Peyer's patch (tissue), 4 donors: ENCODE results near the gene ZWINT. TPM values are rescaled to one million over a fixed set of nuclear protein-coding genes. Genes with fewer than 3 reads are reported as not detected.

Source experiments
- DNase-seq, 3 donors: peaks; one replicate each; pipeline ENCODE4 v3.0.0-alpha.2; 2017 to 2019
- H3K27ac ChIP-seq, 4 donors: fragments of 200-600 bp; sonication (generic); one replicate each; pipeline ENCODE4 v1.5.1; 2016 to 2019
- H3K27me3 ChIP-seq, 2 donors: fragments of 200-600 bp; sonication (generic); one replicate each; pipeline ENCODE4 v1.5.1; 2019
- H3K36me3 ChIP-seq, 3 donors: fragments of 200-600 bp; sonication (generic); one replicate each; pipeline ENCODE4 v1.5.1; 2016 to 2019
- H3K4me1 ChIP-seq, 4 donors: fragments of 200-600 bp; sonication (generic); one replicate each; pipeline ENCODE4 v1.5.1; 2016 to 2019
- H3K4me3 ChIP-seq, 4 donors: fragments of 200-600 bp; sonication (generic); 1 replicate in 3 of 4; 2 replicates in 1 of 4; pipeline ENCODE4 v1.5.1; 2016 to 2019; ENCODE audit warnings: mild to moderate bottlenecking in 1 of 4
- H3K9me3 ChIP-seq, 4 donors: fragments of 200-600 bp; sonication (generic); one replicate each; pipeline ENCODE4 v1.5.1; 2016 to 2019; ENCODE audit warnings: mild to moderate bottlenecking in 1 of 4
- POLR2A ChIP-seq, 2 donors: fragments of 450-650 bp; IDR thresholded peaks; one replicate each; pipeline ENCODE4 v1.5.1; 2017; ENCODE audit warnings: antibody characterized with exemption in 2 of 2, mild to moderate bottlenecking in 2 of 2, moderate library complexity in 2 of 2
- total RNA-seq, 4 donors: library from RNA; depleted of rRNA; stranded (reverse); fragments of >200 nt; gene quantifications; one replicate each; pipeline ENCODE4 v1.1.0, GENCODE V29; 2016
- TF ChIP-seq, protein P1 (sequence below), 6 experiments: fragments of 450-650 bp in 4 of 6; fragments of 200-600 bp in 2 of 6; sonication (generic) in 1 of 6; IDR thresholded peaks; one replicate each; pipeline ENCODE4 v1.5.1; 2017 to 2019; ENCODE audit warnings: antibody characterized with exemption in 6 of 6, mild to moderate bottlenecking in 3 of 6, moderate library complexity in 1 of 6

Gene ZWINT
- total RNA-seq, 4 donors from 2014 or later = 6.2 to 46.2 (median 15.4) TPM

DNA sequence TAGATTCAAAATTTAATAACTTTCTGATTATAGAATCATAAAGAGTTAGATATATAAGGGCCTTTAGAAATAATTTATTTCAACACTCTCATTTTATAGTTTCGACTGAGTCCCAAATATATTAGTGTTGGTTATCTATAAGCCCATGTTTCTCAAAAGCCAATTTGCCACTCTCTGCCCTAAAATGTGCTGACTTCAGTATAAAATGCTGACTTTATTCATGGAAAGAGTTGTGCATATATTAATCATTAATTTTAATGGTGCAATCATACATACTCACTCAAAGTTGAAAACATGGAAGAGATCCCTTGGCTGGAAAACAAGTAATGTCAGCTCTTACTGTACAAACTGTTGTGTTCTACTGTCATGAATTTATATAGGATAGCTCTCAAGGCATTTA lies 19.4 kb downstream of the ZWINT start:
- Histone ChIP-seq H3K4me3 (no peak overlapping the region), H3K27me3 (no peaks in the 10 kb centered on the region), H3K27ac (no peak overlapping the region), H3K4me1 (no peaks in the 10 kb centered on the region), H3K36me3 (no peaks in the 10 kb centered on the region), H3K9me3 (no peaks in the 10 kb centered on the region)
- no peak for DNase-seq
- TF ChIP-seq, protein P1, sequence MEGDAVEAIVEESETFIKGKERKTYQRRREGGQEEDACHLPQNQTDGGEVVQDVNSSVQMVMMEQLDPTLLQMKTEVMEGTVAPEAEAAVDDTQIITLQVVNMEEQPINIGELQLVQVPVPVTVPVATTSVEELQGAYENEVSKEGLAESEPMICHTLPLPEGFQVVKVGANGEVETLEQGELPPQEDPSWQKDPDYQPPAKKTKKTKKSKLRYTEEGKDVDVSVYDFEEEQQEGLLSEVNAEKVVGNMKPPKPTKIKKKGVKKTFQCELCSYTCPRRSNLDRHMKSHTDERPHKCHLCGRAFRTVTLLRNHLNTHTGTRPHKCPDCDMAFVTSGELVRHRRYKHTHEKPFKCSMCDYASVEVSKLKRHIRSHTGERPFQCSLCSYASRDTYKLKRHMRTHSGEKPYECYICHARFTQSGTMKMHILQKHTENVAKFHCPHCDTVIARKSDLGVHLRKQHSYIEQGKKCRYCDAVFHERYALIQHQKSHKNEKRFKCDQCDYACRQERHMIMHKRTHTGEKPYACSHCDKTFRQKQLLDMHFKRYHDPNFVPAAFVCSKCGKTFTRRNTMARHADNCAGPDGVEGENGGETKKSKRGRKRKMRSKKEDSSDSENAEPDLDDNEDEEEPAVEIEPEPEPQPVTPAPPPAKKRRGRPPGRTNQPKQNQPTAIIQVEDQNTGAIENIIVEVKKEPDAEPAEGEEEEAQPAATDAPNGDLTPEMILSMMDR (IDR thresholded peaks at IDR 0.05) = no peak
- no peak for TF ChIP-seq POLR2A (IDR thresholded peaks at IDR 0.05)

DNA sequence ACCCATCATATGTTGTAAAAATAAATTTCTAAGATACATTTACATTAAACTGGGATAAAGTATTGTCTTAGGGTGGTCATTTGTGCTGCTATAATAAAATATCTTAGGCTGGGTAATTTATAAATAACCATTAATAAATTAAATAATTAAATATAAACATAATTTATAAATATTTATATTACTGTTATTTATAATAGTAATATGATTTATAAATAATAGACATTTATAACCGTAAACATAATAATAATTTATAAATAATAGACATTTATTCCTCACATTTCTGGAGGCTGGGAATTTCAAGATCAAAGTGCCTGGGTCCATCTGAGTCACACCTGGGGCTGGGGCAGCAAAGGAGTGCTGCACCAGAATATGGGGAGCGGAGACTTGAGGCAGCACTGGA lies 31.1 kb downstream of the ZWINT start:
- H3K9me3 ChIP-seq = no peaks in the 10 kb centered on the region
- DNase-seq = no peak
- no peak for TF ChIP-seq POLR2A (IDR thresholded peaks at IDR 0.05)
- TF ChIP-seq, protein P1 (IDR thresholded peaks at IDR 0.05) = no peak
- H3K4me1 ChIP-seq = no peaks in the 10 kb centered on the region
- H3K27me3 ChIP-seq = no peaks in the 10 kb centered on the region
- H3K4me3 ChIP-seq = no peak overlapping the region
- no peak overlapping the region for H3K27ac ChIP-seq
- H3K36me3 ChIP-seq = no peaks in the 10 kb centered on the region

DNA sequence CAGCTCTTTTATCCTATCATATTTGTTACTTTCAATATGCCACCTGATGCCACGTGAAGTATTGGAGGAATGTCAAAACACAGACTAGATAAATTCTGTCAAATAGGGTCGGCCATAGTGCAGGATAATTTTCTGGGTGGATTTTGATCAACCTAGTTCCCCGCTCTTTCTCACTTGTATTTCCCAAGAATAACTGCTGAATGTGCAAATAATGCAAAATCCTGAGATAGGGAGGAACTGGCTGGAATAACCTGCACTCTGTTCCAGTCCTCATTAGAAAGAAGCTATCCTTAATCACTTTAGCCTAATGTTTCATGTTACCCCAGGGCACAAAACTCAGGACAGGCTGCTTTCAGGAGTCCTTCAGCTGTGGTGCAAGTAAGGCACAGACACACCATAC lies 33.9 kb downstream of the ZWINT start:
- no peaks in the 10 kb centered on the region for H3K27me3 ChIP-seq
- no peaks in the 10 kb centered on the region for H3K4me1 ChIP-seq
- TF ChIP-seq POLR2A (IDR thresholded peaks at IDR 0.05) = no peak
- TF ChIP-seq, protein P1 (IDR thresholded peaks at IDR 0.05) = no peak
- H3K27ac ChIP-seq = no peak overlapping the region
- no peaks in the 10 kb centered on the region for H3K36me3 ChIP-seq
- DNase-seq = no peak
- no peaks in the 10 kb centered on the region for H3K9me3 ChIP-seq
- H3K4me3 ChIP-seq = no peak overlapping the region

DNA sequence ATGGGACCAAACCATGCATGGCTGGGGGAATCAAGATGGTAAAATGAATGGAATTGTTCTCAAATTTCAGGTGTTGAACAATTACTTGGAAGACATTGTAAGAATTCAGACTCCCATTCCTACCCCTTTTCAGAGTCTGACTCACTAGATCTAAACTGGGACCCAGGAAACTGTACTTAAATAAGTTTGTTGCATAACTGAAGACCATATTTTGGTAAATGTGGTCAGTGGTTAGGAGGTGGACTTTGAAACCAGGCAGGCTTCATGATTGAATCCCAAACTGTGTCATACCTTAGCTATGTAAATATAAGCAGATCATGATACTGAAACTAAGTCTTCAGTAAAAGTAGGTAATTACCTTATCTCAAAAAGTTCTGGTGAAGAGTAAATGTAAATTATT lies 41.7 kb downstream of the ZWINT start:
- Histone ChIP-seq H3K4me1 (no peaks in the 10 kb centered on the region), H3K9me3 (no peaks in the 10 kb centered on the region), H3K27me3 (no peaks in the 10 kb centered on the region), H3K27ac (no peak overlapping the region), H3K36me3 (no peaks in the 10 kb centered on the region), H3K4me3 (no peak overlapping the region)
- TF ChIP-seq, protein P1 (IDR thresholded peaks at IDR 0.05) = no peak
- TF ChIP-seq POLR2A (IDR thresholded peaks at IDR 0.05) = no peak
- no peak for DNase-seq

DNA sequence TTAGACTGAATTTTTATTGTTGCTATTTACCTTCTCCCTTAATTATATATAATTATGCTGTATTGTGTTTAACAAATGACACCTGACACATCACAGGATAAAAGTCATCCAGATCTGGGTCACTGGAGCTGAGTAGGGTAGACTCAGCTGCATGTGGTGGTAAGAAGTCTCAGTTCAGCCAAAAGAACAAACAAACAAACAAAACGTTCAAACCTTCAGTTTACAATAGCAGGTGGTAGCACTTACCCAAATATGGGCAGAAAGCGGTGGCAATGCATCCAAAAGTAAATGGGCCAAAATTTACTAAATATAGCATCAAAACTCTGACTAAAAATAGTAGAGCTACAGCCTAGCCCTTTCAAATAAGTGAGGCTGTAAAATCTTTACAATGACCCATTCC lies 42.2 kb downstream of the ZWINT start:
- Histone ChIP-seq H3K9me3 (no peaks in the 10 kb centered on the region), H3K27me3 (no peaks in the 10 kb centered on the region), H3K27ac (no peak overlapping the region), H3K4me3 (no peak overlapping the region), H3K4me1 (no peaks in the 10 kb centered on the region), H3K36me3 (no peaks in the 10 kb centered on the region)
- DNase-seq = no peak
- TF ChIP-seq POLR2A (IDR thresholded peaks at IDR 0.05) = no peak
- TF ChIP-seq, protein P1 (IDR thresholded peaks at IDR 0.05) = no peak

DNA sequence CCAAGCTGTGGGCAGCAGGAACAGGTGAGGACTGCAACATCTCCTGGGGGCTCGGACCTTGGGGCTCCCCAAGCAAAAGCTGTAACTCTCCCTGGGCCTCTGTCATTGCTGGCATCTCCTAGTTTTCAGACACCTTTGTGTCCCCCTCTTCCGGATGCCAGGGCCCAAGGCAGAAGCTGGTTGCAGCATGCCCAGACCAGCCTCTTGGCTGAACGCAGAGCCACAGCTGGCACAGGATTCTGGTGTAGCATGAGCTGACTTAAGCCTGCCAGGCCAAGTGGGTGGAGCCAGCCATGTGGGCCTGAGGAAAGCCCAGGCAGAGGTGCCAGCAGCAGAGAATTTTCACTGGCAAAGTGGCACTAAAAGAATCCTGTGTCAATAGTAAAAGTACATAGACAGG lies 43.5 kb downstream of the ZWINT start:
- H3K9me3 ChIP-seq = no peaks in the 10 kb centered on the region
- no peaks in the 10 kb centered on the region for H3K36me3 ChIP-seq
- TF ChIP-seq POLR2A (IDR thresholded peaks at IDR 0.05) = no peak
- TF ChIP-seq, protein P1 (IDR thresholded peaks at IDR 0.05) = no peak
- H3K4me1 ChIP-seq = no peaks in the 10 kb centered on the region
- no peak overlapping the region for H3K27ac ChIP-seq
- H3K4me3 ChIP-seq = no peak overlapping the region
- no peaks in the 10 kb centered on the region for H3K27me3 ChIP-seq
- DNase-seq = no peak
